ENCODE data around the gene SARM1. TPM values are rescaled to one million over a fixed set of nuclear protein-coding genes. Genes with fewer than 3 reads are reported as not detected.

SARM1 gene
- total and polyA plus RNA-seq, 4 donors = 9.3 to 24.6 (median 9.8) TPM

GRCh38 chr17:28333083-28333746 lies 38.3 kb upstream of the SARM1 start:
- H3K27me3 ChIP-seq (ENCODE audit: control insufficient read depth in 3 of 3, insufficient read depth in 3 of 3, low read length in 2 of 3) = no peaks in the 10 kb centered on the region
- 78 to 79% methylated on average over 1 of the region's 1 CpG for WGBS, 2 donors
- peaks cover 5 to 21% (median 13%) of the 10 kb centered on the region in 4 donors for H3K36me3 ChIP-seq (ENCODE audit: control insufficient read depth in 4 of 4, insufficient read depth in 4 of 4, low read length in 4 of 4)
- no peaks in the 10 kb centered on the region for H3K9me3 ChIP-seq (ENCODE audit: control insufficient read depth in 4 of 4, insufficient read depth in 3 of 4, low read length in 3 of 4)
- H3K27ac ChIP-seq (ENCODE audit: low read depth in 1 of 2, low read length in 1 of 2) = no peak overlapping the region
- H3K4me3 ChIP-seq = no peak overlapping the region
- no peak for ATAC-seq (ENCODE audit: insufficient read depth, low FRiP score)
- H3K9ac ChIP-seq (ENCODE audit: insufficient read depth in 1 of 2, low read length in 2 of 2) = no peak overlapping the region
- TF ChIP-seq, protein P1, sequence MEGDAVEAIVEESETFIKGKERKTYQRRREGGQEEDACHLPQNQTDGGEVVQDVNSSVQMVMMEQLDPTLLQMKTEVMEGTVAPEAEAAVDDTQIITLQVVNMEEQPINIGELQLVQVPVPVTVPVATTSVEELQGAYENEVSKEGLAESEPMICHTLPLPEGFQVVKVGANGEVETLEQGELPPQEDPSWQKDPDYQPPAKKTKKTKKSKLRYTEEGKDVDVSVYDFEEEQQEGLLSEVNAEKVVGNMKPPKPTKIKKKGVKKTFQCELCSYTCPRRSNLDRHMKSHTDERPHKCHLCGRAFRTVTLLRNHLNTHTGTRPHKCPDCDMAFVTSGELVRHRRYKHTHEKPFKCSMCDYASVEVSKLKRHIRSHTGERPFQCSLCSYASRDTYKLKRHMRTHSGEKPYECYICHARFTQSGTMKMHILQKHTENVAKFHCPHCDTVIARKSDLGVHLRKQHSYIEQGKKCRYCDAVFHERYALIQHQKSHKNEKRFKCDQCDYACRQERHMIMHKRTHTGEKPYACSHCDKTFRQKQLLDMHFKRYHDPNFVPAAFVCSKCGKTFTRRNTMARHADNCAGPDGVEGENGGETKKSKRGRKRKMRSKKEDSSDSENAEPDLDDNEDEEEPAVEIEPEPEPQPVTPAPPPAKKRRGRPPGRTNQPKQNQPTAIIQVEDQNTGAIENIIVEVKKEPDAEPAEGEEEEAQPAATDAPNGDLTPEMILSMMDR (IDR thresholded peaks at IDR 0.05; ENCODE audit: control extremely low read depth, extremely low read depth) = no peak
- no peak for DNase-seq
- H3K4me1 ChIP-seq (ENCODE audit: control insufficient read depth in 5 of 5, insufficient read depth in 5 of 5, low read length in 5 of 5) = peaks cover 0 to 24% (median 6%) of the 10 kb centered on the region in 5 donors

- peaks cover under 1 to 24% (median 6%) of the 10 kb centered on the region in 5 donors for H3K4me1 ChIP-seq (ENCODE audit: control insufficient read depth in 5 of 5, insufficient read depth in 5 of 5, low read length in 5 of 5)
- no peak for ATAC-seq (ENCODE audit: insufficient read depth, low FRiP score)
These were observed 37.3 kb upstream of the SARM1 start for GRCh38 chr17:28334171-28334570.

GRCh38 chr17:28334666-28335200 lies 36.8 kb upstream of the SARM1 start:
- peak overlapping the region; percentile 89 to 91 for H3K27ac ChIP-seq (ENCODE audit: low read depth in 1 of 2, low read length in 1 of 2)
- DNase-seq = no peak
- H3K4me1 ChIP-seq (ENCODE audit: control insufficient read depth in 5 of 5, insufficient read depth in 5 of 5, low read length in 5 of 5) = peaks cover 4 to 24% (median 6%) of the 10 kb centered on the region in 5 donors
- TF ChIP-seq, protein P1 (IDR thresholded peaks at IDR 0.05; ENCODE audit: control extremely low read depth, extremely low read depth) = no peak
- ATAC-seq (ENCODE audit: insufficient read depth, low FRiP score) = no peak
- 9 to 11% methylated on average over 18 of the region's 18 CpGs for WGBS, 2 donors
- peak overlapping the region; percentile 88 to 97 for H3K9ac ChIP-seq (ENCODE audit: insufficient read depth in 1 of 2, low read length in 2 of 2)
- no peaks in the 10 kb centered on the region for H3K27me3 ChIP-seq (ENCODE audit: control insufficient read depth in 3 of 3, insufficient read depth in 3 of 3, low read length in 2 of 3)
- H3K4me3 ChIP-seq = peak overlapping the region; percentile 83
- H3K36me3 ChIP-seq (ENCODE audit: control insufficient read depth in 4 of 4, insufficient read depth in 4 of 4, low read length in 4 of 4) = peaks cover 0 to 18% (median 10%) of the 10 kb centered on the region in 4 donors
- no peaks in the 10 kb centered on the region for H3K9me3 ChIP-seq (ENCODE audit: control insufficient read depth in 4 of 4, insufficient read depth in 3 of 4, low read length in 3 of 4)

More at GRCh38 chr17:28334171-28334570, 37.3 kb upstream of the SARM1 start:
- Histone ChIP-seq H3K4me3 (no peak overlapping the region), H3K9me3 (ENCODE audit: control insufficient read depth in 4 of 4, insufficient read depth in 3 of 4, low read length in 3 of 4) (no peaks in the 10 kb centered on the region), H3K27ac (ENCODE audit: low read depth in 1 of 2, low read length in 1 of 2) (peak overlapping the region in 1 of 2 donors; percentile 18), H3K36me3 (ENCODE audit: control insufficient read depth in 4 of 4, insufficient read depth in 4 of 4, low read length in 4 of 4) (peaks cover 3 to 16% (median 13%) of the 10 kb centered on the region in 4 donors), H3K9ac (ENCODE audit: insufficient read depth in 1 of 2, low read length in 2 of 2) (peak overlapping the region in 1 of 2 donors; percentile 88), H3K27me3 (ENCODE audit: control insufficient read depth in 3 of 3, insufficient read depth in 3 of 3, low read length in 2 of 3) (no peaks in the 10 kb centered on the region)
- 44 to 45% methylated on average over 6 of the region's 6 CpGs for WGBS, 2 donors
- peak in 1 of 3 donors; percentile 10 for DNase-seq
- TF ChIP-seq, protein P1 (IDR thresholded peaks at IDR 0.05; ENCODE audit: control extremely low read depth, extremely low read depth) = no peak
